GM19351 (cell line): ENCODE results near the gene PPP4R2.
"Not testable (repeated sequence)": the region's sequence is repeated elsewhere in the genome, so short reads cannot be mapped to it uniquely, and the experiment has no call there.

Source experiments
- ATAC-seq: cut with Tn5 transposase; IDR thresholded peaks from one replicate; pipeline ENCODE4 v1.9.1; 2021; ENCODE audit warnings: mild to moderate bottlenecking, moderate library complexity; ENCODE audit not compliant: unreplicated experiment

PPP4R2 gene

DNA sequence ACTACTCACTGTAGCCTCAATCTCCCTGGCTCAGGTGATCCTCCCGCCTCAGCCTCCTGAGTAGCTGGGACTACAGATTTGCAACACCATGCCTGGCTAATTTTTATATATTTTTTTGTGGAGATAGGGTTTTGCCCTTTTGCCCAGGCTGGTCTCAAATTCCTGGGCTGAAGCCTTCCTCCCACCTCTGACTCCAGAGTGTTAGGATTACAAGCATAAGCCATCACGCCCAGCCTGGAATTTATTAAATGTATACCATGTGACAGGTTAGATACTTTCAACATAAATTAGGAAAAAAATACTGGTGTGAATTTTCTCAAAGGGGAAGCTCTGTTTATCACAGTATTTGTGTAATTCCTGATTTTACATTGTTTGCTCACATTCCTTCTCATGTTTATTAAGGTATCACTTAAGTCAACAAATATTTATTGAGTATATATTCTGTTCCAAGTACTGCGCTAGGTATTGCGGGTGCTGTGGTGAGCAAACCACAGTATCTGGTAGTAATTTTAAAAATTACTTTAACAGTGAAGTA is 24.8 kb downstream of the PPP4R2 start:
- no peak for ATAC-seq

- no peak for ATAC-seq
Measured at GRCh38 chr3:73024836-73025235, 28.2 kb downstream of the PPP4R2 start.

DNA sequence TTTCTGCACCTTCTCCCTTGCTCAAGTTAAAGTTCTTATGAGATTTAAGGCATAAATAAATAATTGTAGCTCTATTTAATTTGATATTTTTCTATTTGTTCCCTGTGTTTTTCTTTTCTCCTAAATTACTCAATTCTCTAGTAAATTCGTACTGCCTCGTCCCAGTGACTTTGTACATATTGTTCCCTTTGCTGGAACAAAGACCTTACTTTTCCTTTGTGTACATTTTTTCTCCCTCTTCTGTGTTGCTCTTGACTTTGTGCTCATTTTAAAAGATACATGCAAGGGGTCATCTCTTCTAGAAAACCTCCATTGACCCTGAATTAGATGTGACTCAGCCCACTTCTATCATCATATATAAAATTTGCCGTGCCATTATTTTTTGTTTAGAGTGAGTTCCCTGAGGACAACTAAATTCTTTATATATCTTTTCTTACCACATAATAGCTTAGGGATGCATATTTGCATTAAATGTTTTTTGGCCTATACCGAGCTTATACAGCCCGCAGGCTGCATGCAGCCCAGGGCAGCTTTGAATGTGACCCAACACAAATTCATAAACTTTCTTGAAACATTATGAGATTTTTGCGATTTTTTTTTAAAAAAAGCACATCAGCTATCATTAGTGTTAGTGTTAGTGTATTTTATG is 29.6 kb downstream of the PPP4R2 start:
- no peak for ATAC-seq

GRCh38 chr3:73026760-73027113 is 30.1 kb downstream of the PPP4R2 start:
- ATAC-seq: no peak

- ATAC-seq: no peak
Measured at GRCh38 chr3:73028803-73029202, 32.2 kb downstream of the PPP4R2 start.

DNA sequence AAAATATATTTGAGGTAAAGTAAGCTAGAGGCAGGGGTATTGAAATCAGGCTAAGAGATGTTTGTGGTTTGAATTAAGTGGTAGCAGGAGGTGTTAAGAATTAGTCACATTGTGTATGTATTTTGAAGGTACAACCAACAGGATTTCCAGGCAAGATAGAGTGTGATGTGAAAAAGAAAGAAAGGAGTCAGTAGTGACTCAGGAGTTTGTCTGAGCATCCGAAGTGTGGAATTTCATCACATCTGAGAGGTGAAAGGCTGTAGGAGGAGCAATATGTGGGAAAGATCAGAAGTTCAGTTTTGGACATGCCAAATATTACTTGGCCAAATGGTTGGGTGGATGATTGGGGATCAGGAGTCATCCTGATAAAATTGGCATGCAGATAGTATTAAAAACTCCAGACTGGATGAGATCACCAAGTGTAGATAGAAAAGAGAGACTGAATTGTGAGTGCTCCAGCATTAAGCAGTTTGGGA is 32.7 kb downstream of the PPP4R2 start:
- no peak for ATAC-seq

- no peak for ATAC-seq
Measured at GRCh38 chr3:73030073-73030597, 33.5 kb downstream of the PPP4R2 start.

DNA sequence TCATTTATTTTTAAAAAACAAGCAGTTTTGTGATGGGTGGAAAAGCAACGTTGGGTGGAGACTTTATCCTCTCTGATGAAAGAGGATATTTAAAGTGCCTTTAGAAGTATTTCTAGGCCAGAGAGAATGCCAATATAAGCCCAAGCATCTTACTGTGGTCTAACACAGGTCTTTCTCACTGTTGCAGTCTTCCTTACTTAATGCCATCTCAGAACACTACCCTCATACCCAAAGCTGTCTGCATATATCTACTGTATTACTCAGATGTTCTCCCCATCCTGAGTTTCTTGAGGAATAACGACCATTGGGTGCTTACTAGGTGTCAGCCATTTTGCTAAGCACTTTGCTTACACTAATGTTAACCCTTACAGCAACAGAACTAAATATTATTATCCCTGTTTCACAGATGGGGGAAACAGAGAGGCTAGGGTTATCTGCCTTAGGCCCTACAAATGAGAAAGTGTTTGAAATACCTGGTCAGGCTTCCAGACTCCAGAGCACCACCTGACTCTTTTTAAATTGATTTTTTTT is 35.0 kb downstream of the PPP4R2 start:
- ATAC-seq: no peak

- ATAC-seq: no peak
Measured at GRCh38 chr3:73036694-73037591, 40.3 kb downstream of the PPP4R2 start.

DNA sequence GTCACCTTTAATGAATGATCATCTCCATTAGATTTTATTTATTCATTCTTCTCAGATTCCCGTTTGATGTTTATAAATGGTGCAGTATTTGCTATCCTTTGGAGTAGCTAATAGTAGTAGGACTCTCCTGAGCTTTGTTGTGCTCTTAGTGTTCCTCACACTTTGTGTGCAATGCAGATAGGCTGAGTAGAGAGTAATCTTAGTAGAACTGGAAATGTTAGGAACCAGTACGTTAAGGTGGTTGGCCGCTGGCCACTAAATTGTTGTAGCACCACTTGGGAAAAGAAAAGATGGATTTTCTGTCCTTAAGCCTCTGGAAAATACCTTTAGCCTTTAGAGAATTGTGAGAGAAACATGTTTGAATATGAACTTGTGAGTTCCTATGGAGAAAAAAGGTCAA is 44.9 kb downstream of the PPP4R2 start:
- ATAC-seq: no peak

GRCh38 chr3:73043414-73043813 is 46.8 kb downstream of the PPP4R2 start:
- no peak for ATAC-seq

- ATAC-seq: no peak
Measured at GRCh38 chr3:73045391-73045790, 48.8 kb downstream of the PPP4R2 start.

DNA sequence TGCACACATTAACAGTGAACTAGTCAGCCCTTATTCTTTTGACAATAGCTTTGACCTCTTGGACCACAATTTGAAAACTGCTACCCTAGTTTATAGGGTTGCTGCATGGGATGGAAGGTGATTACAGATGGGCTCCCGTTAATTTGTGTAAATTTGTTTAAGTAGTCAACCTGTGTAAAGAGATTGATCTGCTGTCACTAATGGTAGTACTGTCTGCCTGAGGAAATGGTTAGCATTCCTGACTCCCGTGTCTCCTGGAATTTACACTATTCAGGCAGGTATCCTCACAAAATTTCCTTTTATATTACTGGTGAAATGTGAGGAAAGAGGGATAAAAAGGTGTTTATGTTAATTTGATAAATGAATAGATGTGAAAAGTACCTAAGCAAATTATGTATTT is 49.6 kb downstream of the PPP4R2 start:
- no peak for ATAC-seq

GRCh38 chr3:73049319-73049718 is 52.7 kb downstream of the PPP4R2 start:
- ATAC-seq: no peak

DNA sequence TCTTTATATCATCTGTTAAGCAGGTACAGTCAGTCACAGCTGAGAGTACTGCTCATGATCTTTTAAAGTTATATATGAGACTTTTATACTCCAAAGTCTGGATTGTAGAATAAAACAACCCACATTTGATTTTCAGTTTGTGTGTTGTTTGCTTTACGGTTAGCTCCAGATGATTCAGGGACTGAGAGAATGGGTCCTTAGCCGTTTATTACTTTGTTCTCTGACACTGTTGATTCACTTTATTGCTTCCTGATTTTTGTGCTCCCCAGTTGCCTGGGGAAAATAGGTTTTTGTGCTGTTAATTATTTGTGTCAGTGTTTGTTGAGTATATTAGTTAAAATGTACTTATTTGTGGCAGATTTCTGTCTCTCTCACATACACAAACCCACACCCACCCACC is 56.2 kb downstream of the PPP4R2 start:
- no peak for ATAC-seq

GRCh38 chr3:73055583-73055982 is 59.0 kb downstream of the PPP4R2 start:
- ATAC-seq: no peak

DNA sequence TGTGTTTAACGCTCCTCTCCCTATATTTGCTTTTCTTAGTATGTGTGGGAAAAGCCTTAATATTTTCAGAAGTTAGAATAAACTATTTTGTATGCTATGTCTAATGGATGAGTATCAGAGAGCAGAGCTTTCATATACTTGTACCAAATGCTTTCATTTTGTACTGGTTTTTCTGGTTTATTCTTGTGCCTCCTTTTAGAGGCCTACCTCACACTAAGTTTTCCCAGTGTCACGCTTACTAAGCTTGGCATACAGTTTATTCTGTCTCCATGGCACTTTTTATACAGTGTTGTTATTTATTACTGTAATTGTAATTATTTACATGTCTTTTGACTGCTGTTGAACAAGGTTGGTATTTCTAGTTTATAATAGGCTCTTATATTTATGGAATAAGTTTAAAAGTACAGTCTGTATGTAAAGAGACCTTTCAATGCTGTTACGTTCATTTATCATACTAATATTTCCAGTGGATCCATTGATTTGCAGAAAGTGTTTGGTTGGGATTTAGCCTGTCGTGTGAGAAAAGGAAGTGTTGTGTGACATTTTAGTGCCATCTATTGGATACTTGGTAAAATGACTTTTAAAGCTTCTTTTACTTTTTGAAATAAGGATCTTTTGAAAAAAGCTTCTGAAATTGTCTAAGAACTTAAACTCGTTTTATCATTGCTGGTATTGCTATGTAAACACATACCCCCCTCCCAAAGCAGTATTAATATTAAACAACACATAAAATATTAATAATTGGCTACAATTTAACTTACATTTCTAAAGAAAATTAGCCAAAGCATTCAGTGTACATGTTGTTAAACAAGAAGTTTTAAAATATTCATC is 59.6 kb downstream of the PPP4R2 start:
- ATAC-seq: no peak

- no peak for ATAC-seq
Measured at GRCh38 chr3:73056845-73057150, 60.2 kb downstream of the PPP4R2 start.

- peak; percentile 44 for ATAC-seq
Measured at GRCh38 chr3:73060302-73060723, 63.7 kb downstream of the PPP4R2 start.

- no peak for ATAC-seq
Measured at GRCh38 chr3:73061416-73061815, 64.8 kb downstream of the PPP4R2 start, which contains the start of gene EBLN2. TSS of gene EBLN2 (plus strand) at chr3:73061659. CDS start at chr3:73062082, 423 bp downstream.

DNA sequence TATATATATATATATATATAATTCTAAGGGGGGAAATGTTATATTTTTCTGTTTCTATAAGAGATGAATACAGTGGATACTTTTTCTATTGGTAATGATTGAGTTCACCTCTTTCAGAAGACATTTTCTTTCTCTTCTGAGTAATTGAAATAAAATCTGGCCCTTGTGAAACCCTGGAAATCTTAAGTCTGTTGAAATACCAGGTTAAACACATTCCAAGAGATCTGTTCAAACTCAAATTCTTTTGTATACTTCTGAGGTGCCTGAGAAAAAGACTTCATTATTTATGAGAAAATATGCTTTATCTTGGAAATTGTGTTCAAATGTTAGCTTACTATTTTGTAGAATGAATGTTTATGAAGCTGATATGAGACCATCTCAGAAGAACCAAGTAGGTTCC is 69.6 kb downstream of the PPP4R2 start:
- ATAC-seq: not testable (repeated sequence)
